NCI-H748 treated with DMSO at 0.1 percent for 48 hours (cell line): ENCODE results near the gene PPP1R3F.

Experiments
- DNase-seq: peaks from one replicate; lab custom pipeline; 2025; lab: John Stamatoyannopoulos, UW

The PPP1R3F gene

DNA sequence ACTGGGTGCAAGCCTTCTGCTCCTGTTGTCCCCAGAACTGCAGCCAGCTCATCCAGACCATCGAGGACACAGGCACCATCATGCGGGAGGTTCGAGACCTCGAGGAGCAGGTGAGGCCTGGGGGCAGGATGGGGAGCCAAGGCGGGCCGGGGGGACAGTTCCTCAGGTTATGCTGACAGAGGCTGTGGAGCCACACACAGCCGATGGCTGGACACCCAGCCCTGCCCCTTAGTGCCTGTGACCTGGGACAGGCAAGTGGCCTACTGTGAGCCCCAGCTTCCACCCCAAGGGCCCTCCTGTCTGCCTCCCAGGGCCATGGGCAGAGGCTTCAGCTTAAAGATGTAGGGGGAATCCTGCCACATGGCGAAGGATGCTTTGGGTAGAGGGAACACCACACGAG lies 20.0 kb upstream of the PPP1R3F start:
- no peak for DNase-seq

DNA sequence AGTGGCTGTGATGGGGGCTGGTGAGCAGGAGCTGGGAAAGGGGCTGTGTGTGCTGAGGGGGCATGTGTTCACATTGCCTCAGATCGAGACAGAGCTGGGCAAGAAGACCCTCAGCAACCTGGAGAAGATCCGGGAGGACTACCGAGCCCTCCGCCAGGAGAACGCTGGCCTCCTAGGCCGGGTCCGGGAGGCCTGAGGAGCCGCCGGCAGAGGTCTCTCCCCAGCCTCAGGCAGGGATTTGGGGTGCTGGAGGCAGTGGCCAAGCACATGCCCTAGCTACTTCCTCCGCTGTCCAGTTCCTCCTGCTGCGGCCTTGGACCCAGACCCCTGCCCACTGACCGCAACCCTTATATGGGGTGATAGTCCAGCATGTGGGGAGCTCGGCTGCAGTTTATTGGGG lies 19.5 kb upstream of the PPP1R3F start:
- no peak for DNase-seq

DNA sequence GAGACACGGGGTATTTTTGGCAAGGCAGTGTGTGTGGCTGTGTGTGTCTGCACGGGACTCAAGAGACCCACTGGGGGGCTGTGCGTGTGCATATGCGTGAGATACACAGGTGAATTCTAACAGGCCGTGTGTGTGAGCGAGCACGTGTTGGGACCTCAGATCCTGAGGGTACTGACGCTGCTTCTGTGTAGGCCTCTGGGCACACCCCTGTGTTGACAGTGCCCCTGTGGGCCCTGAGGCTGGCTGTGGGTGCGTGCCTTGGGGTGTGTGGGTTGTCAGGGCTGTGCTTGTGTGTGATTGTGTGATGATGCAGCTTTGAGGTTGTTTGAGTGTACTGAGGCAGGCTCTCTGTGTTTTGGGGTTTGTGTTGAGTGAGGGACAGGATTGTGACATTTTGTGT lies 19.0 kb upstream of the PPP1R3F start:
- no peak for DNase-seq

DNA sequence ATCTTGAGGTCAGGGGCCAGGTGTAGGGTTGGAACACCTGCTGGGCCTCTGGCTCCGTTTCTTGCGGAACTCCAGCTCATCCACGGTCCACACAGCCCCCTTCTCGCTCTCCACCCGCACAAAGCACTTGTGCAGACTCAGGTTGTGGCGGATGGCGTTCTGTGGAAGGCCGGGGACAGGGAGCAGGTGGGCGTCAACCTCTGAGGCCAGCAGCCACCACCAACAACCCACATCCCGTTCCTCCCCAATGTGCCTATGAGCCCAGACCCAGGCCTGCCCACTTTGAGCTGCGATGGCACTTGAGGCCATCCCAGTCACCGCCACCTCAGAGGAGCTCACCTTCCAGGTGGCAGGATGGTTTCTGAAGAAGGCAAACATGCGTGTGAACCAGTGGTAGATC lies 18.3 kb upstream of the PPP1R3F start:
- no peak for DNase-seq

DNA sequence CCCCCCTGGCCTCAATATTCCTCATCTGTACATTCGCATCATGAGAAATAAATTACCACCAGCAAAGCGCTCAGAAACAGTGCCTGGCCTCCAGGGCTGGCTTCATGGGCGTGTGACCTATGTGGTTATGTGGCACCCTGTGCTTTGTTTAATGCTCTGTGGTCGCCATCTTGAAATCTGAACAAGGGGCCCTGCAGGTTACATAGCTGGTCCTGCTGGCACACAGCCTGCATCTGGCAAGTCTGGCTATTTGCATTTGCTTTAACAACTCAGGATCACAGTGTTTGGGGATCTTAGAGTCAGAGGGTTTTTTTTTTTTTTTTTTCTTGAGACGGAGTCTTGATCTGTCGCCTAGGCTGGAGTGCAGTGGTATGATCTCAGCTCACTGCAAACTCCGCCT lies 15.0 kb upstream of the PPP1R3F start:
- DNase-seq, result no peak

DNA sequence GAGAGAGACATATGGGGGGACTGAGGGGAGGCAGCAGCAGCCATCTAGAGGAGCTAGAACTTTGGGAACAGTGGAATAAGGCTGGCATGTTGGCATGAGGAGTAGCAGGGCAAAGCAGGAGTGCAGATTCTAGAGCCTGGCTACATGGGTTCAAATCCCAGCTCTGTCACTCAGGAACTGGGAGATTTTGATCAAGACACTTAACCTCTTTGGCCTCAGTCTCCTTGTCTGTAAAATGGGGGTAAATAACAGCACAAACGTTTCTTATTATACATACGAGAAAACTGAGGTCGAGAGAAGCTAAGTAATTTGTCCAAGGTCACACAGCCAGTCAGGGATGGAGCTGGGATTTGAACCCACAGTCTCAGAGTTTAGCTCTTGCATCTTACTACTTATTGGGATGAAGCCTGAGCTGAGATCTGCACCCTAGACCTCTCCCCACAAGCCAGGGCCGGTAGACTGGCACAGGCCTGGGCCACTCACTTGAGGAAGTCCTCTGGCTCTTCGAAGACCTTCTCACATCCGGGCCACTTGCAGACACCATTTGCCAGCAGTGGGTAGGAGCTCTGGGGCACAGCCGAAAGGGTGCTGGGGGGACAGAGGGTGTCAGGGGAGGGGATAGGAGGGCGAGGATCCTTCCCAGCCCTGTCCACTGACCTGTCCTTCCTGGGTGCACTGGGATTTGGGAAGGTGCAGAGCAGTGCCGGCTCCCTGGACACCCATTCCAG lies 13.2 kb upstream of the PPP1R3F start:
- DNase-seq, result no peak

DNA sequence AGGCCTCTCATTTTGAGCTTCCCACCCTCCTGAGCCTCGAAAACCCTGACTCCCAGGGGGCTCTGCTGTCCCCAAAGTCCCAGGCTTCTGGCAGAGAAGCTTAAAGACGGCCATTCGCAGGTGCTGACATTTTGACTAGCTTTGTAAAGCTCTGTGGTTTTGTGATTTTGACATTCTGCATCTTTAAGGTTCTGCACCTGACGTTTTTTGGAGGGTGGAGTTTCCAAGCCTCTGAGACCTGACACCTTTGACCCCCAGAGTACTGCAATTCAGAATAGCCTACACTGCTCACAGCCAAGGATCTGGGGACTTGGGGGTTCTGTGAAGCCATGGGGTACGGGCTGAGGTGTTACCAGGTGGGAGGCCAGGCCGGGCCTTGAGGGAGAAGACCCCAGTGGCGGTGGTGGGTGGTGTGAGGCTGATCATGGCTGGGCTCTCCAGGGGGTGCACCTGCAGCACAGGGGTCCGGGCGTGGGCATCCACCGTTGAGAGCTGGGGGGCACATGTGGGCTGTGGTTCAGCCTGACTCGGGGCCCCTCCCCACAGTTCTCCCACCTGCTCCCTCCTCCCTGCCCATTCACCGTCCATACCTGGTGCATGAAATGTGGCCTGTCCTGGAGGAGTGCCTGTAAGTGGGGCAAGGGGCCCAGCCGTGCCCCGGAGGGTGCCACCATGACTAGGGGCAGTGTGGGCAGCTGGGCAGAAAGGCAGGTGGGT lies 12.4 kb upstream of the PPP1R3F start:
- DNase-seq, result no peak

DNA sequence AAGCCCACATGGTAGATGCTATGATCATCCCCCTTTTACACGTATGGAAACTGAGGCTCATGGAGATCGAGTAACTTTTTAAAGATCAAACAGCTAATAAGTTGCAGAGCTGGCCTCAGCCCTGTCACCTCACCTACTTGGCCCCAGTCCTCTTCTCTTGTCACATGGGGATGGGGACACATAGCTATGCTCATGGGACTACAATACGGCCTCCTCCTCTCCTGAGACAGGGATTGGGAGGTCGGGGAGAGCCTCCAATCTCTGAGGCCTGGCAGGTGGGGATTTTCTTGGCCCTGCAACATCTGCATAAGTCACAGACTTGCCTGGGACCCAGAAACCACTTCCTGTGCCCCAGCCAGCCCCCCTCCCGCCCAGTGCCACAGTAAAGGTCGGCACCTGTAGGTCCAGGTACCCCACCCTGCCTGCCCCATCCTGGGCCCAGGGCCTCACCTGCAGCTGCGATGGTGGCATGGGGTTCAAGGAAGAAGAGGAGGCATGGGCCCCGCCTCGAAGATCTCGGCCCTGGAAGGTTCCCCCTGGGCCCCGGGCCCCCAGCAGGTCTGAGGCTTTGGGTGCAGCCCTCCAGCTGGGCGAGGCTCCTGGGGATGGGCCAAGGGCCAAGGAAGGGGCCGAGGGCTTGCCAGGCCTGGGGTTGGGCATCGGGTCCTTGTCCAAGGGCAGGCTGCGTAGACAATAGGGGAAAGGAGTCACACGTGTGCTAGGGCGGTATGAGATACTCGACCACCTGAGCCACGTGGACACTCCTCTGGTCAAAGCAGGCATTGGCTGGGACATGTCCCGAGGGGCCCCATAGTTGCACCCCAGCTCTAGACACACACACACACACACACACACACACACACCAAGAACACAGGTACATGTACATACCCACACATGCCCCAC lies 11.5 kb upstream of the PPP1R3F start:
- no peak for DNase-seq

DNA sequence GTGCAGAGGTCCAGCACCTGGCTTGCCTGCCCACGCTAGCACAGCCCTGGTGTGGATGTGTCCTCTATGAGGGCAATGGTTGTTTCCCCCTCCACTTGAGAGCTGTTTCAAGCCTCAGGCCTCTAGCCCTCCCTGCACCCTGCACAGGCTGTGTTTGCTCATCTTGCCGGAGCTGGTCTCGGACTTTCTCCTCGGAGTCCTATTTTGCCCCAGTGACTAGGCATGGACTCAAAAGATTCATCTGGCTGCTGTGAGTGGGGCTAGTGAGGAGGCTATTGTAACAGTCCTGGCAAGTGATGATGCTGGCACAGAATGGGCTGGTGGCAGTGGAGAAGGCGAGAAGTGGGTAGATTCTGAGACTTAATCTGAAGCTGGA lies 10.9 kb upstream of the PPP1R3F start:
- no peak for DNase-seq

DNA sequence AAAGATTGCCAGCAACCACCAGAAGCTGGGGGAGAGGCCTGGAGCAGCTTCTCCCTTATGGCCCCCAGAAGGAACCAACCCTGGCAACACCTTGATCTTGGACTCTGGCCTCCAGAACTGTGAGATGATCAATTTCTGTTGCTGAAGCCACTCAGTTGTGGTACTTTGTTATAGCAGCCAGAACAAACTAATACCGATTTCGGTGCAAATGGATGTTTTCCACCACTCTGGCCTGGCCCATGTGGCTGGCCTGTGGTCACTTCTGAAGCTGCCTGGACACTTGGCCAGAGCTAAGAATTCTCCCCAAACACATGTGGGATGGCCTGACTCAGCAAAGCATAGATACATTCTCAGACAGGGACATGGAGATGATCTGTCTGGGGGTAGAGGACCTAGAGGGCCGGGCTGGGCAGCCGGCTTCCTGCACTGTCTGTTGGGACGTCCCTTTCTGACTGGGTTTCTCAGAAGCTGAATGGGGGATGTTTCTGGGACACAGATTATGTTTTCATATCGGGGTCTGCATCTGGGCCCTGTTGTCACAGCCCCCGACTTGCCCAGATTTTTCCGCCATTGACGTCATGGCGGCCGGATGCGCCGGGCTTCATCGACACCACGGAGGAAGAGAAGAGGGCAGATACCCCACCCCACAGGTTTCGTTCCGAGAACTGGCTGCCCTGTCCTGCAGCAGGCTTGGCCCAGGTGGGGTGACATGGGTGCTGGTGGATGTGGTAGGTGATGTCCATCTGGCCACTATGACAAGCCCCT lies 9.2 kb upstream of the PPP1R3F start:
- no peak for DNase-seq

DNA sequence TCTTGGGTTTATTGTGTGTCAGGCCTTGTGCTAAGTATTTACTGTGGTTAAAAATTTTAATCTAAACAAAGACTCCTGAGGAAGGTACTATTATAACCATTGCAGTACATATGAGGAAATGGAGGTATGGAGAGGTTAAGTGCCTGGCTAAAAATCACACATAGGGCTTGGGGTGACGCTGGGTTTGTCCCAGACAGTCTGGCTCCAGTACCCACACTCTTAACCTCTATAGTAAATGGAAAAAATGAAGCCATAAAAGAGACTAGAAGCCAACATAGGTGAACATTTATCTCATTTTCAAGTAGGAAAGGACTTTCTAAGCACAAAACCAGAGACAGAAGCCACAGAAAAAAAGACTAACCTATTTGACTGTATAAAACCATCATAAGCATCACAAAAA lies 7.0 kb upstream of the PPP1R3F start:
- no peak for DNase-seq

DNA sequence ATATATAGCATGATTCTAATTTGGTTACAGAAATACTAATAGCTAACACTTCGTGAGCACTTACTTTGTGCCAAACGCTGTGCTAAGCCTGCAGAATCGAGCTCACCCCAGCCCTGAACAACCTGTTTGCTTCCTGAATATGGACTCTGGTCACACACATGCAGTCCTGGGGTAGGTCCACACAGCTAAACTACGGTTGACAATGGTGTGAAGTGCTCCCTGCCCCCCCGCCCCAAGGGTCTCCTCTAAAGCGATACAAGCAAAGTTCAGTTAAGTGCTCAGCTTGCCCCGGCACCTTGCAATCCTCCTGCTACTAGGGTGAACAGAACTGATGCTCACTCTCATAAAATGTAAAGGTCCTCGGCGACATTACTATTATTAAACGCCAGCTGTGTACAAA lies 6.0 kb upstream of the PPP1R3F start:
- DNase-seq, result no peak

DNA sequence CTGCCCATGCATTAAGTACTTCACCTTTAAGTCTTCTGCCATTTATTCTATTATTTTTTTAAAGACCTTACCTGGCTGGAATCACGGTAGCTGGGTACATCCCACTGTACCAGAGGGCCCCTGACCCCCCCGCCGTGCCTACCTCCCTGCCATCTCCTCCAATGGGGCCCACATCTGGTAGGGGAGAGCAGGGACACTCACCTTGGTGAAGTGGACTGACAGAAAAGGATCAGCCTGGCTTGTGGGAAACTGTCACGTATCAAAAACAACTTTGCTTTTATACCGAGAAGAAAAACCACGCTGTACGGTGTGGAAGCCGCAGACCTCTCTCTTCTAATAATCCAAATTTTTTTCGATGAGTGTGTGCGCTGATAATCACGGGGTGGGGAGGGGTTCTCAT lies 5.1 kb upstream of the PPP1R3F start, which contains the start of gene FOXP3:
FOXP3 (minus strand) TSS at position 251 of the 400 bp plus-strand sequence. CDS start 6,205 bp downstream, outside the sequence.
- no peak for DNase-seq

DNA sequence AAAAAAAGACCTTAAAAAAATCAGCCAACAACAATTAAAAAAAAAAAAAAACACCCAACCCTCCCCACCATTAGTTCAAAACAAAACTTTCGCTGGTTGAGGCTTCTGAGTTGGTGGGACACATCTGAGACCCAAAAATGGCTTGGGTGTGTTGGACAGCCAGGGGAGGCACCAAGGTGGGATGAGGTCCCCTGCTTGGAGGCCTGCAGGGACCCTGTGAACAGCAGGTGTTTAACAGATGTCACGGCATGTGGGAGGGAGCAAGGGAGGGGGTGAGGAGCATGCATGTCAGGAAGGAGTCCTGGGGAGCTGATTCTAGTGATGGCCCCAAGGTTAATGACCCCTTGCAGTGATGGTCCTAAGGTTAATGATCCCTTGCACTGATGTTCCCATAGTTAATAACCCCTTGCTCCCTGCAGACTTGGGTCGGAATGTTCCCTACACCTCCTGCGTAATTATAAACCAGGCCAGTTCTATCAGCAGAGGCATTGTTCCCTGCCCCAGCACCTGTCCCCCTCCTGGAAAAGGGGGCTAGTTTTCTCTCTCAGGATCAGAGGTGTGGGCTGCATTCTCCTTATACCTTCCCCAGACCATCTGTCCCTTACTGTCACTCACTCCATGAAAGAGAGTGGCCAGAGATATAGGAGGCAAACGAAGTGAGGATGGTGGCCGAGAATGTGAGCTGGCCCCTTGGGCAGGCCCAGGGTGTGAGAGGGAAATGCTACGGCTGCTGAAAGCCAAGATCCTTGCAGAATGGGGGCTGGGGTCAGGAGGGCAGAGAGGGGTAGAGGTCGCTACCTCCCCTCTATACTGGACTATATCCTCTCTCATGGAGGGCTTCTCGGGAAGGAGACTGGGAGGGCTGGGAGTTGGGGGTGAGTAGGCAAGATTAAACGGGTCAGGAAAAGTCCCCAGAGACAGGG lies 2.8 kb upstream of the PPP1R3F start:
- DNase-seq, result no peak

DNA sequence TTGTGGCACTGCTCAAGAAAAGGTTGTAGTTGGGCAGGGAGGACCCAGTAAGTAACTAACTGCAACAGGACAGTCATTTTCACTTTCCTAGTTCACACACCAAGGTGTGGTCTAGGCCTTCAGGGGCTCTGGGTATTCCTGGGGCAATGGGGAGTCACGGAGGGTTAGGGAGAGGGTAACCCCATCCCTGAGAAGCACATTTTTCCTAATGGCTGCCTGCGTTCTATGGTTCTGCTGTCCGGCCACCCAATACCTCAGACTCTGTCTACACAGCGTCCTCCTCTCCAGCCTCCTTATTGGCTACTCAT lies 937 bp upstream of the PPP1R3F start:
- no peak for DNase-seq

DNA sequence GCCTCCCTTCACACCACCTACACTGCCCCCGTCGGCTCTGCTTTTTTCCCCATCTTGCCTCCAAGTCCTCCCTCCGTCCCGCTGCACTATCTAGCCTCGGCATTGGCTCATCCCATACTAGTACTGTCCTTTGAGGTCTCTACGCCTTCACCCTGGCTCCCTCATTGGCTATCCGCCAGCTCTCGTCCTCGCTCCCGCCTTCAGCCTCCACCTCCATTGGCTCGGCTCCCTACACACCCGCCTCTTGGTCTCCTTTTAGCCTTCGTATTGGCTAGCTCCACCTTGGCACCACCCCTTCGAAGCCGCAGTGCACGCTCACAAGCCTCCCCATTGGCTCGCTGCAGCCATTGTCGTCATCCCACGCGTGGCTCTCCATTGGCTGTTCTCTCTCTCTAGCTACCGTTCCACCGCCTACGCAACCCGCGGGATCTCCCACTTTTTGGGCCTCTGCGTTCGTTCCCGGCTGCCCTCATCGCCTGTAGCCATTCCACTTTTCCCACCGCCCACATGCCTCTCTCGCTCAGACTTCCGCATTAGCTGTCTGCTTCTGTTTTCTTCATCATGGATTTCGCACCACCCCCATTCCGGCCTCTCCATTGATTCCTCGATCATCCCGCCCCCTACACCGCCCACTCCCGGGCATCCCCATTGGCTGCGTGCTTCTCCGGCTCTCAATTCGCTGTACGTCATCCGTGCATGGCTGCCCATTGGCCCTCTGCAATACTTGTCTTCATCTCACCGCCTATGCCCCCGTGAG lies 405 bp upstream of the PPP1R3F start:
- DNase-seq, result peak; percentile 94

DNA sequence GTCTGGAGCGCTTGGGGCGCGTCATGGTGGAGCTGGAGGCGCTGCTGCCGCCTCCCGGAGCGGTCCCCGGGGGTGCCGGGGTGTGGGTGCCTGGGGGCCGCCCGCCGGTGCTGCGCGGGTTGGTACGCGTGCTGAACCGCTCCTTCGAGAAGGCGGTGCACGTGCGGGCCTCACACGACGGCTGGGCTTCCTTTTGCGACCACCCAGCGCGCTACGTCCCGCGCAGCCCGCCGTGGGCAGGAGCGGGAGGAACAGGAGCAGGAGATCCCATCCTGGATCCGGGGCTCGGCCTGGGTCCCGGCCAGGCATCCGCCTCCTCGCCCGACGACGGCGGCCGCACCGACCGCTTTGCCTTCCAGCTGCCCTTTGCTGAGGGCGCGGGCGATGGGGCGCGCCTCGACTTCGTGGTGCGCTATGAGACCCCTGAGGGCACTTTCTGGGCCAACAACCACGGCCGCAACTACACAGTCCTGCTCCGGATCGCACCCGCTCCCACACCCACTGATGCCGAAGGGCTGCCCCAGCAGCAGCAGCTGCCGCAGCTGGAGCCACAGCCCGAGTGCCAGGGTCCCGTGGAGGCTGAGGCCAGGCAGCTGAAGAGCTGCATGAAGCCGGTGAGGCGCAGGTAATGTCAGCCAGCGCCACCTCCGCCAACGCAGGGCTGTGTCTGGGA lies 792 bp downstream of the PPP1R3F start:
- no peak for DNase-seq

DNA sequence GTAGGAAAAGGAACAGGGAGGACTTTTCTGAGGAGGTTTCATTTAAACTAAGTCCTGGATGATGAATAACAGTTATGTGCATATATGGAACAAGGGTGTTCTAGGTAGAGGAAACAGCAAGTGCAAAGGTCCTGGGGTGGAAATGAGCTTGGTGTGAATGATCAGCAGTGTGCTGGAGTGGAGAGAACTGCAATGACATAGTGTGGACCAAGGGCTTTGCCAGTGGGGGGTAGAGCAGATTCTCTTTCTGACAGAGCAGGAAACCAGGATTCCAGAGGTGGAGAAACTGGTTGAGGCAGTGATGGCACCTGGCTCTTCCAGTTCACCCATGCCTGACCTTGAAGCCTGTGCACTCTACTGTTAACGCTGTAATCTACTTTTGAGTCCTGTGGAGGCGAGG lies 1.7 kb downstream of the PPP1R3F start:
- no peak for DNase-seq

DNA sequence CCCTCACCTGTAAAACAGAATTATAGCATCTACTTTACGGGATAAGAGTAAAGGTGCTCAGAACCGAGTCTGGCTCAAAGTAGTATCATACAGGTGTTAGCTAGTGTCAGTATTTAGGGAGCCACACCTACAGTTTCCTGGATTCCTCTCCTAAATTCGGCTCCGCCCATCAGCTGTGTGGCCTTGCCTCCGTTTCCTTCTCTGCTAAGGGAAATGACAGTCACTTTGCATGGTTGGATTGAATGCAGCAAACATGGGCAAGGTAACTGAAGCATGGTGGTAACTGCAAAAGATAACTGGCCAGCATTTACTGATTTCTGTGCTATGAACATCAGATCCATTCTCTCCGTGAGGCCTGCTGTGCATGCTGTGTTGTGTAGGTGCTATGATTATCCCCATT lies 2.8 kb downstream of the PPP1R3F start:
- DNase-seq, result no peak
